Central memory CD8-positive, alpha-beta T cell (primary cell): Measurements from ENCODE around the gene RFC3.

Experiments used
- ATAC-seq: fragments of 150-1000 bp; cut with Tn5 transposase; replicated peaks from 2 replicates; pipeline ENCODE4 v1.10.0; 2022; ENCODE audit warnings: mild to moderate bottlenecking, moderate FRiP score, moderate number of reproducible peaks; ENCODE audit not compliant: poor library complexity, severe bottlenecking; ENCODE audit errors: extremely low read depth
- DNase-seq, 2 donors: peaks; one replicate each; pipeline ENCODE4 v3.0.0; 2021; ENCODE audit warnings: low spot score in 2 of 2
- H3K27ac Mint-ChIP-seq: one replicate; pipeline ENCODE4 v1.8.0; 2022; ENCODE audit warnings: low read depth, mild to moderate bottlenecking, moderate library complexity, mixed read lengths
- H3K27me3 Mint-ChIP-seq: one replicate; pipeline ENCODE4 v1.8.0; 2022; ENCODE audit warnings: mixed read lengths
- H3K36me3 Mint-ChIP-seq: one replicate; pipeline ENCODE4 v1.8.0; 2022; ENCODE audit warnings: mild to moderate bottlenecking, moderate library complexity, mixed read lengths; ENCODE audit not compliant: insufficient read depth
- H3K4me1 Mint-ChIP-seq: one replicate; pipeline ENCODE4 v1.8.0; 2022; ENCODE audit warnings: mixed read lengths
- H3K4me3 Mint-ChIP-seq: one replicate; pipeline ENCODE4 v1.8.0; 2022; ENCODE audit warnings: mild to moderate bottlenecking, moderate library complexity, mixed read lengths
- H3K9me3 Mint-ChIP-seq: one replicate; pipeline ENCODE4 v1.8.0; 2022; ENCODE audit warnings: mixed read lengths

The RFC3 gene

DNA sequence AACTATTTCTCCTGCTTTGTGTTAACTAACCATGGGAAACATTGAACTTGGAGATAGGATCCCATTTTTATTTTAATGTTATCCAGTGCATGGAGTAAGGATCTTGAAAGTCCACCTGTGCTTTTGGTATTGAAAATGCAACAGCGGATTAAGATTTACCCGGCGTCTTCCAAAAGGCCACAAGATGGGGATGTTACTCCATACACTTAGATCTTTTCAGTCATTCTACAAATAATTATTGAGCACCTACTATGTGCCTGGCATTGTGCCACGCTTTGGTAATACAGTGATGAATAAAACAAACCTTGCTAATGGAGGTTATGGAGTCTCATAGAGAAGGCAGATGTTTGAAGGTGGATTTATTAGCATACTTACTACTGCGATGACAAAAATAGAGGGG lies 56.9 kb downstream of the RFC3 start:
- H3K27me3 Mint-ChIP-seq: no peaks in the 10 kb centered on the region
- H3K36me3 Mint-ChIP-seq: peaks cover 2% of the 10 kb centered on the region
- H3K4me1 Mint-ChIP-seq: no peaks in the 10 kb centered on the region
- H3K27ac Mint-ChIP-seq: no peak overlapping the region
- ATAC-seq (no peak), DNase-seq (no peak)
- no peaks in the 10 kb centered on the region for H3K9me3 Mint-ChIP-seq
- H3K4me3 Mint-ChIP-seq: no peak overlapping the region

- Mint-ChIP-seq H3K36me3 (peaks cover 2% of the 10 kb centered on the region), H3K4me1 (no peaks in the 10 kb centered on the region), H3K4me3 (no peak overlapping the region), H3K27me3 (no peaks in the 10 kb centered on the region), H3K9me3 (no peaks in the 10 kb centered on the region), H3K27ac (no peak overlapping the region)
- no peak for DNase-seq
- ATAC-seq: no peak
Measured at GRCh38 chr13:33875618-33876401, 57.9 kb downstream of the RFC3 start.

GRCh38 chr13:33876716-33877394 lies 58.9 kb downstream of the RFC3 start:
- Mint-ChIP-seq H3K27ac (no peak overlapping the region), H3K9me3 (no peaks in the 10 kb centered on the region), H3K4me1 (no peaks in the 10 kb centered on the region), H3K36me3 (peaks cover 2% of the 10 kb centered on the region), H3K4me3 (no peak overlapping the region), H3K27me3 (no peaks in the 10 kb centered on the region)
- DNase-seq (no peak), ATAC-seq (no peak)

DNA sequence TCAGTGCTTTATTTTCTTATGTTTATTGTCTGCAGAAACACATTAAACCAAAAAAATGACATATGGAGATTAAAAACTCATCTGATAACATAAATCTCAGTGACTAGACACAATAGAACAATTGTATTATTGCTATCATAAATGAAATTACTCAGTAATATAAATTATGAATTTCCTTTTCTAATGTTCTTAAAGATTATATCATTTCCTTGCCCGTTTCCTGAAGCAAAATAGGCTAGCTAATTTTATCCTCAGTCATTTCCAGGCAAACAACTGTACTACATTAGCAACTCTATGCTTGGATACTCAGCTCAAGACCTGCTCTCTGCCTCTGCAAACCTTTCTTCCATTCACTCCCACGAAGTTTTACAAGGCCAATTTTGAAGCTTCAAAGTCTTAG lies 61.2 kb downstream of the RFC3 start:
- no peaks in the 10 kb centered on the region for H3K27me3 Mint-ChIP-seq
- DNase-seq (no peak), ATAC-seq (no peak)
- H3K36me3 Mint-ChIP-seq: no peaks in the 10 kb centered on the region
- no peaks in the 10 kb centered on the region for H3K4me1 Mint-ChIP-seq
- H3K9me3 Mint-ChIP-seq: no peaks in the 10 kb centered on the region
- no peak overlapping the region for H3K27ac Mint-ChIP-seq
- H3K4me3 Mint-ChIP-seq: no peak overlapping the region

DNA sequence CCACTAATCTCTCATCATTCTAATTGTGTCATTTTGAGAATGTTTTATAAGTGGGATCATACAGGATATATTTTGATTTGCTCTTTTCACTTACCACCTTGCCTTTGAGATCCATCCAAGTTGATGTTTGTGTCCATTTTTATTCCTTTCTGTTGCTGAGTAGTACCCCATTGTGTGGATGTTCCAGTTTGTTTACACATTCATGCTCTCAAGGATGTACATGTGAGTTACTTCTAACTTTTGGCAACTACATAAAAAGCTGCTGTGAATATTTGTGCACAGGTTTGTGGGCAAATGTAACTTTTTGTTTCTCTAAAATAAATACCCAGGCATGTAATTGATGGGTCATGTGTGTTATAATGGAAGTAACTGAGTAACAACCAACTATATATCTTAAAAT lies 64.9 kb downstream of the RFC3 start:
- Mint-ChIP-seq H3K27me3 (no peaks in the 10 kb centered on the region), H3K36me3 (no peaks in the 10 kb centered on the region), H3K4me3 (no peak overlapping the region), H3K4me1 (no peaks in the 10 kb centered on the region), H3K27ac (no peak overlapping the region), H3K9me3 (no peaks in the 10 kb centered on the region)
- DNase-seq (no peak), ATAC-seq (no peak)

- ATAC-seq (no peak), DNase-seq (no peak)
- no peak overlapping the region for H3K27ac Mint-ChIP-seq
- H3K4me3 Mint-ChIP-seq: no peak overlapping the region
- no peaks in the 10 kb centered on the region for H3K27me3 Mint-ChIP-seq
- H3K4me1 Mint-ChIP-seq: no peaks in the 10 kb centered on the region
- H3K9me3 Mint-ChIP-seq: no peaks in the 10 kb centered on the region
- no peaks in the 10 kb centered on the region for H3K36me3 Mint-ChIP-seq
Measured at GRCh38 chr13:33884531-33885220, 66.7 kb downstream of the RFC3 start.
